Gastrocnemius medialis (tissue), 4 donors: ENCODE measurements around the gene PARP11.

ENCODE experiments used
- CTCF ChIP-seq, 5 experiments: fragments of 450-650 bp in 3 of 5; fragments of 200-600 bp in 2 of 5; sonication (generic) in 2 of 5; IDR thresholded peaks in 4 of 5; conservative IDR thresholded peaks in 1 of 5; 1 replicate in 4 of 5; 2 replicates in 1 of 5; pipeline ENCODE4 v1.5.1; 2016 to 2019; ENCODE audit warnings: antibody characterized with exemption in 5 of 5, mild to moderate bottlenecking in 3 of 5, moderate library complexity in 3 of 5
- POLR2A ChIP-seq, 2 donors: fragments of 450-650 bp; IDR thresholded peaks; one replicate each; pipeline ENCODE4 v1.6.1; 2017; ENCODE audit warnings: antibody characterized with exemption in 2 of 2, mild to moderate bottlenecking in 2 of 2, moderate library complexity in 2 of 2

DNA sequence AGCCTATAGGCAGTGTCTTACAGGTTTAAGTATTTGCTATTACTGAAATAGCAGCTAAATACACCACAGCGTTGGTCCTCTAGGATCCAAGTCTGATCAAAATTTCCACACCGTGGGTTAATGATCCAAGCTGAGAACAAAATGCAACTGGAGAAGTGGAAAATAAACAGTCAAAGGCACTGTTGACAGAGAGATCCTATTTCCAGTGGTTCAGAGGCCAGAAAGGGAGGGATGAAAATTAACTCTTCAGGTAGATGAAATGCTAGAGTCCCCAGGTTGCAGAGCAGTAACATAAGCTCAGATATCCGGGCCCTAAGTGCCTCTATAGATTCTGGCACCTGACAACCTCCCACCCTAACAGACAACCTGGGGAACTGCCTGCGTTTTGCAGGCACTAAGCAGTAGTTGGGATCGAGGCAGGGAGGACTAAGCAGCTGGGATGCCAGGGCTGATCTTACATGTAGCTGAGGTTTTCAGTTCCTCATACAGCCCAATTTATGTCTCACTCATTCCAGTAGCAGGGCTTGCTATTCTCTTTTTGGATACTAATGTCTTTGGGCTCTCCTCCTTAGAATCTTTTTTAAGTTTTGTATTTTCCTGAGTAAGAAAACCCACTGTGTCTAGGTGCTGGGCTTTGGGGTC, 77.6 kb downstream of the PARP11 start:
- TF ChIP-seq CTCF (IDR thresholded peaks at IDR 0.05 in 4 of 5, conservative IDR thresholded peaks at IDR 0.05 in 1 of 5) = no peak
- TF ChIP-seq POLR2A (IDR thresholded peaks at IDR 0.05) = no peak
